GM23248 (cell line): ENCODE results near the gene PRR3. TPM values are rescaled to one million over a fixed set of nuclear protein-coding genes. Genes with fewer than 3 reads are reported as not detected.
A peak's percentile ranks its signal among the peaks of the same experiment; 100 is the strongest.

Source experiments
- DNase-seq: peaks from one replicate; pipeline ENCODE4 v3.0.0-alpha.2; 2015
- H2AFZ ChIP-seq: fragments of 200-600 bp; sonication (generic); 2 replicates; pipeline ENCODE4 v1.6.1; 2016; ENCODE audit warnings: antibody characterized with exemption
- H3F3A ChIP-seq: fragments of 200-600 bp; sonication (generic); 2 replicates; pipeline ENCODE4 v1.6.1; 2016; ENCODE audit warnings: mild to moderate bottlenecking, antibody characterized with exemption, mixed run types; ENCODE audit not compliant: insufficient read depth
- H3K27ac ChIP-seq: fragments of 200-600 bp; sonication (generic); 2 replicates; pipeline ENCODE4 v1.5.1; 2016; ENCODE audit warnings: mild to moderate bottlenecking
- H3K27me3 ChIP-seq: fragments of 200-600 bp; sonication (generic); replicated peaks from 2 replicates; pipeline ENCODE4 v1.6.1; 2016; ENCODE audit warnings: mild to moderate bottlenecking; ENCODE audit not compliant: insufficient read depth
- H3K36me3 ChIP-seq: fragments of 200-600 bp; sonication (generic); 2 replicates; pipeline ENCODE4 v1.6.1; 2016; ENCODE audit warnings: low read depth, mild to moderate bottlenecking
- H3K4me1 ChIP-seq: fragments of 200-600 bp; sonication (generic); 2 replicates; pipeline ENCODE4 v1.6.1; 2016; ENCODE audit warnings: mild to moderate bottlenecking; ENCODE audit not compliant: insufficient read depth
- H3K4me2 ChIP-seq: fragments of 200-600 bp; sonication (generic); one replicate; pipeline ENCODE4 v1.6.1; 2016; ENCODE audit warnings: mild to moderate bottlenecking; ENCODE audit not compliant: unreplicated experiment
- H3K4me3 ChIP-seq: fragments of 200-600 bp; sonication (generic); 2 replicates; pipeline ENCODE4 v1.5.1; 2016; ENCODE audit warnings: mild to moderate bottlenecking
- H3K79me2 ChIP-seq: fragments of 200-600 bp; sonication (generic); 2 replicates; pipeline ENCODE4 v1.6.1; 2016; ENCODE audit warnings: mild to moderate bottlenecking; ENCODE audit not compliant: insufficient read depth
- H3K9ac ChIP-seq: fragments of 200-600 bp; sonication (generic); 2 replicates; pipeline ENCODE4 v1.6.1; 2016; ENCODE audit warnings: mild to moderate bottlenecking
- H3K9me2 ChIP-seq: fragments of 200-600 bp; sonication (generic); 2 replicates; pipeline ENCODE4 v1.6.1; 2016; ENCODE audit warnings: mixed run types, mild to moderate bottlenecking, moderate library complexity; ENCODE audit not compliant: insufficient read depth
- H3K9me3 ChIP-seq: fragments of 200-600 bp; sonication (generic); one replicate; pipeline ENCODE4 v1.6.1; 2017; ENCODE audit warnings: low read depth
- H4K20me1 ChIP-seq: fragments of 200-600 bp; sonication (generic); 2 replicates; pipeline ENCODE4 v1.6.0; 2016; ENCODE audit not compliant: insufficient read depth
- EZH2 ChIP-seq: fragments of 200-600 bp; sonication (generic); IDR thresholded peaks from 2 replicates; pipeline ENCODE4 v1.6.1; 2018; ENCODE audit warnings: antibody characterized with exemption, mild to moderate bottlenecking; ENCODE audit not compliant: insufficient read depth, poor library complexity, severe bottlenecking
- EZH2phosphoT487 ChIP-seq: fragments of 200-600 bp; sonication (generic); IDR thresholded peaks from 2 replicates; pipeline ENCODE4 v1.6.1; 2018; ENCODE audit warnings: antibody characterized with exemption, moderate library complexity, mild to moderate bottlenecking, low read depth; ENCODE audit not compliant: insufficient read depth
- WGBS, 2 experiments: methylation state at CpG; one replicate each; pipeline ENCODE4 v1.1.6; 2015 to 2017; ENCODE audit warnings: low lambda C conversion rate in 2 of 2, low coverage in 1 of 2; ENCODE audit errors: missing lambda C conversion rate in 2 of 2; 5-methylcytosine and 5-hydroxymethylcytosine counted together
- in situ Hi-C: fragments of 300-500 bp; cut with MboI; formaldehyde crosslinking; loops from 2 replicates; pipeline ENCODE4 v1.15.0; 2020
- polyA plus RNA-seq: library from polyadenylated mRNA; unstranded; fragments of >200 nt; fragmentation: Nextera tagmentation; extraction: Ambion mirVana; gene quantifications from 2 replicates; pipeline ENCODE4 v1.2.1, GENCODE V29; 2016
- total RNA-seq: library from RNA; depleted of rRNA; stranded (reverse); fragments of >200 nt; shearing (Covaris generic); gene quantifications from 2 replicates; pipeline ENCODE4 v1.2.3, GENCODE V29; 2014

Gene PRR3
- total and polyA plus RNA-seq, 2 experiments from 2014 or later, result 6.5 to 7.1 TPM

DNA sequence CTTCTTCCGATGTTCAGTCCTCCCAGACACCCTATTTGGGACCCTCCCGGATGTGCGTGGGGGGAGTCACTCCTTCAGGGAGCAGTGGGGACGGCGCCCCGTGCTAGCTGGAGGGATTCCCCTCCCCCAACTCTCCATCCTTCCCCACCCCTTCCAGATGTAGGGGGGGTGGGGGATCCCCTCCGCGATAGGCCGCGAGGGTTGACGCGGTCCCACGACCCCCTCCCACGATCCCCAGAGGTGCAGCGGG, 1.4 kb upstream of the PRR3 start:
- TF ChIP-seq EZH2 (no peak), EZH2phosphoT487 (no peak)
- Histone ChIP-seq H3K36me3 (peaks cover 8% of the 10 kb centered on the region; the same call in 1 of the 2 replicates), H3K4me3 (peak overlapping the region; percentile 95), H3K27me3 (no peaks in the 10 kb centered on the region), H3F3A (no peaks in the 10 kb centered on the region), H3K9me2 (no peaks in the 10 kb centered on the region), H3K9me3 (no peaks in the 10 kb centered on the region), H3K4me1 (peaks cover 8% of the 10 kb centered on the region; the same call in 1 of the 2 replicates), H3K4me2 (peak overlapping the region; percentile 97), H3K27ac (peak overlapping the region; percentile 96), H3K79me2 (peaks cover 68% of the 10 kb centered on the region), H3K9ac (peak overlapping the region; percentile 96), H4K20me1 (no peaks in the 10 kb centered on the region), H2AFZ (peak overlapping the region; percentile 92)
- 0% methylated on average over 5 to 15 of the region's 15 CpGs for WGBS, 2 experiments
- no peak for DNase-seq
- in situ Hi-C loops, result no loop called here

DNA sequence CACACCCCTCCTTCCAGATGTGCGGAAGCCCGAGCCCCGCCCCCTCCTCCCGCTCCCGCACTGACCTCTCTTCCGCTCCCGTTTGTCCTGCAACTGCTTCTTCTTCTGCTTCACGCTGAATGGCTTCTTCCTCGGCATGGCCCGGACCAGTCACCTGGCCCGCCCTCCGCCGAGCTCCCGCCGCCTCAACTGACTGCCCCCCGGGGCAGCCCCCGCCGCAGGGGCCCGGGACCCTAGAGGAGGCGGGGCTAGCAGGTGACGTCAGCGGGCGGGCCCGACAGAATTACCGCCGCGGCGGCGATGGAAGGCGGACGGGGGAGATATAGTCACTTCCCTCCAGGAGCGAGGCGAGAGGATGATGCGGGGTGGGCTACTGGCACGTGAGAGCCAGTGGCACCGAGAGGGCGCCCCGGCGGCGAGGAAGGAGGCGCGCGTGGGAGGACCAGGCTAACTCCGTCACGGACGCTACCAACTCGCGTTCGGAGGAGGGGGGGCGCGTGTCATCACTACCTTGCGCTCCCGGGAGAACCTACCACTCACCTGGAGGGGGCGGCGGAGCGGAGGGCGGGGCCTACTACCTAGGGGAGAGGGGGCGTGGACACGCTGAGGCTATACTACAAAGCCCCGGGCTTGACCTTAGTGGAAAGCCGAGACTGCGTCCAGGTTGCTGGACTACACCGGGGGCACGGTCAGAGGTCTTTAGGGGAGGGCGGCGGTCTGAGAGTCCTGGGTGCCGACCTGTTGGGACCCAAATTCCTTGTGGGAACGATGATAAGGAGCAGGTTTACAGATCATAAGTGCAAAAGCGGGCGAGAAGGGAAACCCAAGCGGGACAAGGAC, 809 bp upstream of the PRR3 start, which contains the start of gene GNL1:
TSS of gene GNL1 (minus strand) at position 424 of the 840 bp plus-strand sequence. CDS start at position 138, 286 bp downstream.
- TF ChIP-seq EZH2phosphoT487 (no peak), EZH2 (no peak)
- Histone ChIP-seq H3K4me1 (peaks cover 8% of the 10 kb centered on the region; the same call in 1 of the 2 replicates), H3K36me3 (peaks cover 8% of the 10 kb centered on the region; the same call in 1 of the 2 replicates), H3K4me2 (peak within 1 kb of the TSS; percentile 97), H3K27ac (peak within 1 kb of the TSS; percentile 96), H3K4me3 (peak within 1 kb of the TSS; percentile 95), H3K9ac (peak within 1 kb of the TSS; percentile 96), H4K20me1 (no peaks in the 10 kb centered on the region), H3F3A (no peaks in the 10 kb centered on the region), H3K9me3 (no peaks in the 10 kb centered on the region), H3K9me2 (no peaks in the 10 kb centered on the region), H3K27me3 (no peaks in the 10 kb centered on the region), H2AFZ (peak within 1 kb of the TSS; percentile 92), H3K79me2 (peaks cover 74% of the 10 kb centered on the region)
- WGBS, 2 experiments, result 1% methylated on average over 54 to 71 of the region's 71 CpGs
- peak; percentile 92 for DNase-seq
- in situ Hi-C loops, result no loop called here

DNA sequence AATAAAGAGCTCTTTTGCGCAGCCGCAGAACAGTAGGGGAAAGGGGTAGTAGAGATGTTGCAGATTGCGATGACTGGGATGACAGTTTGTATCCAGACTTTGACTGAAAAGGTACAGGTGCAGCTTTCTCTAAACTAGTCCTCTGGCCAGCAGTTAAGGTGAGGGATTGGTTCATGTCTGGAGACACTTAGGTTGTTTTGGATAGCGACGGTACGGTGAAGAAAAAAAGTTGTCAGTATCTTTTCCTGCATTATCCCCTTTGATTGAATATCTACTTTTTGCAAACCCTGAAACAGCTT, 537 bp downstream of the PRR3 start:
- Histone ChIP-seq H3K4me2 (peak overlapping the region; percentile 97), H2AFZ (peak overlapping the region; percentile 92), H3K9me2 (no peaks in the 10 kb centered on the region), H4K20me1 (no peaks in the 10 kb centered on the region), H3K27ac (peak overlapping the region; percentile 96), H3K27me3 (no peaks in the 10 kb centered on the region), H3K4me1 (peaks cover 8% of the 10 kb centered on the region; the same call in 1 of the 2 replicates), H3K9ac (peak overlapping the region; percentile 96), H3K79me2 (peaks cover 72% of the 10 kb centered on the region), H3K36me3 (peaks cover 10% of the 10 kb centered on the region; the same call in 1 of the 2 replicates), H3K4me3 (peak overlapping the region; percentile 95), H3F3A (no peaks in the 10 kb centered on the region), H3K9me3 (no peaks in the 10 kb centered on the region)
- no peak for DNase-seq
- TF ChIP-seq EZH2 (no peak), EZH2phosphoT487 (no peak)
- 28 to 36% methylated on average over 6 of the region's 6 CpGs for WGBS, 2 experiments
- in situ Hi-C loops, result no loop called here

DNA sequence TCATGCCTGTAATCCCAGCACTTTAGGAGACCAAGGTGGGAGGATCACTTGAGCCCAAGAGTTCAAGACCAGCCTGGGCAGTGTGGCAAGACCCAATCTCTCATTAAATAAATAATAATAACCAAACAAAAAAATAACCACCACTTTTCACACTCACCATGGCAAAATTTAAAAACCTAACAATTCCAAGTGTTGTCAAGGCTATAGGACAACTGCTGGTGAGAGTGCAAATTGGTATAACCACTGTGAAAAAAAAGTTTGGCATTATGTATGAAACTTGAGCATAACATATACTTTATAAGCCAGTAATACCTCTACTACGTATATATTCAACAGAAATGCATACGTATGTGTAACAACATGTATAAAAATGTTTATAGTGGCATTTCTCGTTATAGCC, 3.8 kb downstream of the PRR3 start:
- no peak for TF ChIP-seq EZH2
- TF ChIP-seq EZH2phosphoT487, result no peak
- no peak for DNase-seq
- Histone ChIP-seq H3K36me3 (peaks cover 4% of the 10 kb centered on the region; the same call in 1 of the 2 replicates), H3K9ac (no peak overlapping the region), H3K27ac (no peak overlapping the region), H3K4me2 (no peak overlapping the region), H2AFZ (no peak overlapping the region), H3K9me2 (no peaks in the 10 kb centered on the region), H3K9me3 (no peaks in the 10 kb centered on the region), H3K79me2 (peaks cover 46% of the 10 kb centered on the region), H3F3A (0 out of 2 replicates have a peak, but pooled peaks cover 3% of the 10 kb centered on the region), H3K27me3 (no peaks in the 10 kb centered on the region), H3K4me1 (peaks cover 8% of the 10 kb centered on the region; the same call in 1 of the 2 replicates), H3K4me3 (no peak overlapping the region), H4K20me1 (no peaks in the 10 kb centered on the region)
- WGBS, 2 experiments, result 99% methylated on average over 3 of the region's 3 CpGs
- in situ Hi-C loops, result no loop called here
